Stimulated activated CD8-positive, alpha-beta memory T cell treated with anti-CD3 and anti-CD28 coated beads, Interleukin-4, amount 100 ng/mL, for 24 hours (primary cell): Measurements from ENCODE around the gene CYSRT1.

ENCODE experiments used
- DNase-seq: peaks from one replicate; pipeline ENCODE4 v3.0.0-alpha.2; 2020; ENCODE audit warnings: low read depth

CYSRT1 gene

DNA sequence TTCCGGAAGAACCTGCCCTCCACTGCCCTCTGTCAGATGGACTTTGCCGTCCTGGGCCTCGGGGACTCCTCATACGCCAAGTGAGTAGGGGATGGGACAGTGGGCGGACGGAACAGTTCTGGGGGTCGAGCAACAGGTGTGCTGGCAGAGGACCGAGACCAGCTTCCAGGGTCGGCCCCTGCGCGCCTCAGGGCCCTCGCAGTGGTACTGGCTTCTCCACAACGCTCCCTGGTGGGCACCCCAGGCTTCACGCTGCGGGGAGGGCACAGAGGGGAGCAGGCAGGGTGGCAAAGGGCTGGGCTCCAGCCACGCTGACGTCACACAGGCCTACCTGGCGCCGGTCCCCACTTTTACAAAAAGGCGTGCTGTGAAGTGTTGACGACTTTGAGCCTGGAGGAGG lies 12.5 kb upstream of the CYSRT1 start:
- DNase-seq = no peak

DNA sequence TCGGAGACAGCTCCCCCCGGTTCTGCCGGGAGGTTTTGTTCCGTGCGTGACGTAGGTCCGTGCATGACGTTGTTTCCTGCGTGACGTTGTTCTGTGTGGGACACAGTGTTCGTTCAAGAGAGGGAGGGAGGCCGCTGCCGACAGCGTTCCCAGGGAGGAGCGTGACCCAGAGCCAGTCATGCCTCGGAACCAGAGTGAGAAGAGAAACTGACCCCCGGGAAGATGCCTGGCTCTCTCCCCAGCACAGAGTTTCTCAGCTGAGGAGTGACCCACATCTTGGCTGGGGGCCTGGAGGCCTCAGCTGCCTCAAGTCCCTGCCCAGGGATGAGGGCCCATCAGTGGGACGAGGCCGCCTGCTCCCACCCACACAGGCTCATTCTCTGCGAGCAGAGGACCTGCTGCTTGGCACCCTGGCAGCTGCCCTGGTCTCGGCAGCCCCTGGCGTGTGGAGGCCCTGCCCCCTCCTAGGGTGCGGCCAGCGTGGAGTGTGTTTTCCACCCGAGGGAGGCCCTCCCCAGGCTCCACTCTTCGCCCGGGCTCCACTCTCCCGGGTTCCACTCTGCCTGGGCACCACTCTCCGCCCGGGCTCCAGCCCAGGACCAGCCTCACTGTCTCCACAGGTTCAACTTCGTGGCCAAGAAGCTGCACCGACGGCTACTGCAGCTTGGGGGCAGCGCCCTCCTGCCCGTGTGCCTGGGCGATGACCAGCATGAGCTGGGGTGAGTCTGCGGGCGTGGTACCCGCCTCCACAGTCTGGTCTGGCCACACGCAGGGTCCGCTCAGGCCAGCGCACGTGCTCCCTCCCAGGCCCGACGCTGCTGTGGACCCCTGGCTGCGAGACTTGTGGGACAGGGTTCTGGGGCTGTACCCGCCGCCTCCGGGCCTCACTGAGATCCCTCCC lies 11.6 kb upstream of the CYSRT1 start:
- DNase-seq = no peak

DNA sequence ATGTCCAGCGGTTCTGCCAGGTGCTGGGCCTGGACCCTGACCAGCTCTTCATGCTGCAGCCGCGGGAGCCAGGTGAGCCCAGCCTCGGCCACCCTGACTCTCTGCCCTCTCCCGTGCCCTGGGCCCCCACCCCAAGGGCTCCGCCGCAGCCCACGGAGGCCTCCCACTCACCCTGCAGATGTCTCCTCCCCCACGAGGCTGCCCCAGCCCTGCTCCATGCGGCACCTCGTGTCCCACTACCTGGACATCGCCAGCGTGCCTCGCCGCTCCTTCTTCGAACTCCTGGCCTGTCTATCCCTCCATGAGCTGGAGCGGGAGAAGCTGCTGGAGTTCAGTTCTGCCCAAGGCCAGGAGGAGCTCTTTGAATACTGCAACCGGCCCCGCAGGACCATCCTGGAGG lies 10.4 kb upstream of the CYSRT1 start:
- DNase-seq = no peak

DNA sequence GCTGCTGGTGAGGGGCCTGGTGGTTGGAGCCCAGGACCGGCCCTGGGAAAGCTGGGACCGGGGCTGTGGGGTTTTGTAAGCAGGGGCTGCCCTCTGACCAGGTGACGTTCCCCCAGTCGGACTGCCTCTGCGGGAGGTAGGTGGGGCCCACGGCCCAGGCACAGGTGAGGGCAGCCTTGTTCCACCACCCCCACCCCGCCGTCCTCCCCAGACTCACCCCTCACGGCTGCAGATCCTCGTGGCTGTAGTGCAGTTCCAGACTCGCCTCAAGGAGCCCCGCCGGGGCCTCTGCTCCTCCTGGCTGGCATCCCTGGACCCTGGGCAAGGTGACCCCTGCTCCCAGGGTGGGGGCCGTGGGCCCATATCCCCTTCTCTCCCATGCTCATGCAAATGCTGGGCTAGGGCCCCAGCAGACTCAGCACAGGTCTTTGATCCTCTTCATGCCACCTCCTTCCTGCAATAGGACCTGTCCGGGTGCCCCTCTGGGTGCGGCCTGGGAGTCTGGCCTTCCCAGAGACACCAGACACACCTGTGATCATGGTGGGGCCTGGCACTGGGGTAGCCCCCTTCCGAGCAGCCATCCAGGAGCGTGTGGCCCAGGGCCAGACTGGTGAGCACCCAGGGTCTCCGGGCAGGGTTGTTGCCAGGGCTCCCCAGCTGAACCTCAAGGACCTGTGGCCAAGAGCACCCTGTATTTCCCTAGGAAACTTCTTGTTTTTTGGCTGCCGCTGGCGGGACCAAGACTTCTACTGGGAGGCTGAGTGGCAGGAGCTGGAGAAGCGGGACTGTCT lies 9.6 kb upstream of the CYSRT1 start:
- no peak for DNase-seq

DNA sequence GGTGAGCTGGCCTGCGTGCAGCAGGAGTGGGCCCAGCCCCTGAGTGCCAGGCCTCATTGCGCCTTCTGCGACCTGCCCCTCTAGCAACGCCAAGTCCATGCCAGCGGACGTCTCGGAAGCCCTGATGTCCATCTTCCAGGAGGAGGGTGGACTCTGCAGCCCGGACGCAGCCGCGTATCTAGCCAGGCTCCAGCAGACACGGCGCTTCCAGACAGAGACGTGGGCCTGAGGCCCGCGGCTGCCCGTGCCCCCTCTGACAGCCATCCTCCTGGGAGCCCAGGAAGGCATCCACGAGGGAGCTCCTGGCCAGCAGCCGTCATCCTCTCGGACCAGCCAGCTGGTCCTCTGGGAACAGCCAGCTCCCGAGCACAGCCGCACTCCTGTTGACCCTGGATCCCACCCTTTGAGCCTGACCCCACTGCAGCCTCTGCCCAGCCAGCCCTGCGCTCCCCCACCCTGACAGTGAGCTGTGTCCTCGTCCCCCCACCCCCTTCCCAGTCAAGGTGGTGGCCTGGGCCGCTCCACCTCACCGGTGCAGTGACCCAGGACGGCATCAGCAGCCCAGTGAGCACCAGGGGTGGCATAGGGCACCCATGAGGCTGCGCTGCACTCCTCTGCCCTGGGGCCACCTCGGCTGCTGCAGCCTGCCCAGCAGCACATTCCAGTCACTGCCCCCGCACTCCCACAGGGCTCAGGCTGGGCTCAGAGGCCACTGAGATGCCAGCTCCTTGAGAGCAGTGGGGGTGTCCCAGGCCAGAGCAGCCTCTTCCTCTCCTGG lies 8.6 kb upstream of the CYSRT1 start:
- DNase-seq = no peak

DNA sequence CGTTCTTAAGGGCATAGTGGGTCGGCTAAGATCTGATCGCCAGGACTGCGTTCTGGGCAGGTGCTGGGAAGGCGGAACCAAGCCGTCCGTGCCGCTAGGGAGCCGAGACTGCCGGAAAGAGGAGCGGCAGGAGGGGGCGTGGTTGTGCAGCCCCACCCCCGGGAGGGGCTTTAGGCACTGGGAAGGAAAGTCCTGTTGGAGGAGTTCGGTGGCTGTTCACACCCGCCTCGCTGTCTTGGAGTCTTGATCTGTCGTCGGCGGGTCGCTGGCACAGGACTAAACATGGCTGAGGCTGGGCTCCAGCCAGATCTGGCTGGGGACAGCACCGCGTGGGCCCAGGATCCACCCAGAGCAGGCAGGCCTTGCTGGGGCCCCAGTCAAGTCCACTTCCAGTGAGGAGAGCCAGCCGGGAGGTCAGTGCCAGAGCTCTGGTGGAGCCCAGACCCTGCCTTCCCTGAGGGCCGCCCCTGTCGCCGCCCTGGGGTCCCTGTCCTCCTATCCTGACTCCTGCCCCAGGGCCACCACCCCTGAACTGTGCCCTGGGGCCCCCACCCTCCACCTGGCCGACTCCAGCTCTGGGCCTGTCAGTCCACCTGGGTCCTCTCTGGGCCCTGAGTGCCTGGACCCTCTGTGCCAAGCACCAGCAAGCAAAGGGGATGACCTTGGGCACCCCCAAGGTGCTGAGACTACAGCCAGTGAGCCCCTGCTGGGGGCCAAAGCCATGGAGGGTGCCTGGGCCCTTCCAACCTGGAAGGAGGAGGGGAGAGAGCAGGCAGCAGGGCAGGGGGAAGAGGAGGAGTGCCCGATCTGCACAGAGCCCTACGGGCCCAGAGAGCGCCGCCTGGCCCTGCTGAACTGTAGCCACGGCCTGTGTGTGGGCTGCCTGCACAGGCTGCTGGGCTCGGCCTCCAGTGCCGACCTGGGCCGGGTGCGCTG lies 7.4 kb upstream of the CYSRT1 start:
- DNase-seq = no peak

DNA sequence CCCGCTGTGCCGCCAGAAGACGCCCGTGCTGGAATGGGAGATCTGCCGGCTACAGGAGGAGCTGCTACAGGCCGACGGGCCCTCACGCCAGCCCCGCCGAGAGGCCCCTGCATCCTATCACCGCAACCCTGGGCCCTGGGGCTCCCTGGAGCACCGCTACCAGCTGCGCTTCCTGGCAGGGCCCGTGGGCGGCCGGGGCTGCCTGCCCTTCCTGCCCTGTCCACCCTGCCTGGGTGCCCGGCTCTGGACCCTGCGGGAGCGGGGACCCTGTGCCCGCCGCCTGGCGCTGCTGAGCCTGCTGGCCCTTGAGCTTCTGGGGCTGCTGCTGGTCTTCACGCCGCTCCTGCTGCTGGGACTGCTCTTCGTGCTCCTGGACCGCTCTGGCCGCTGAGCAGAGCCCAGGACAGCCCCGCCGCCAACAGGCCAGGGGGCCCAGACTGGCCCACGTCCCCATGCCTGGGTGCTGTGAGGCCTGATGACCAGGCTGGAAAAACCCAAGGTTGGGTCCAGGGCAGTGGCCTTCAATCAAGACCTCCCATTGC lies 6.7 kb upstream of the CYSRT1 start:
- no peak for DNase-seq

DNA sequence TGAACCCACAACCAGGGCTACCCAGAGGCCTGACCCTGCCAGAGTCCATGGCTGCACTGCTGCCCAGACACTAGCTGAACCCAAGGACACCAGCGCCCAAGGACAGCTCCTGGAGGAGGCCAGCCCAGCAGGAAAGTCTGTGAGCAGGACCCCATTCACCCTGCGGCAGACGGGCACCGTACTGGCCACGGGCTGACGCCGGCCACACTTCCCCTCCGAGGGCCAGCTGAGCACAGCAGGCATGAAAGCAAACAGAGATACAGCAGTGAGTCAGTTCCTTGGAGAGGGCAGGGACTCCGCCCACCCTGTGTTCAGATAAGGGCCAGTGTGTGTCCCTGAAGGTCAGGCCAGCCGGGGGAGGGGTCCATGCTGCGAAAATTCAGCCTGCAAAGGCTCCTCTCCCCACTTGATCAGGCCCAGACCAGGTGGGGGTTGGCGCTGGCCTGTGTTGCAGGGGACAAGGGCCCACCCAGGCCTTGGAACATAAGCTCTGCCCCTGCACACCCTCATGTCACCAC lies 6.2 kb upstream of the CYSRT1 start:
- DNase-seq = no peak

DNA sequence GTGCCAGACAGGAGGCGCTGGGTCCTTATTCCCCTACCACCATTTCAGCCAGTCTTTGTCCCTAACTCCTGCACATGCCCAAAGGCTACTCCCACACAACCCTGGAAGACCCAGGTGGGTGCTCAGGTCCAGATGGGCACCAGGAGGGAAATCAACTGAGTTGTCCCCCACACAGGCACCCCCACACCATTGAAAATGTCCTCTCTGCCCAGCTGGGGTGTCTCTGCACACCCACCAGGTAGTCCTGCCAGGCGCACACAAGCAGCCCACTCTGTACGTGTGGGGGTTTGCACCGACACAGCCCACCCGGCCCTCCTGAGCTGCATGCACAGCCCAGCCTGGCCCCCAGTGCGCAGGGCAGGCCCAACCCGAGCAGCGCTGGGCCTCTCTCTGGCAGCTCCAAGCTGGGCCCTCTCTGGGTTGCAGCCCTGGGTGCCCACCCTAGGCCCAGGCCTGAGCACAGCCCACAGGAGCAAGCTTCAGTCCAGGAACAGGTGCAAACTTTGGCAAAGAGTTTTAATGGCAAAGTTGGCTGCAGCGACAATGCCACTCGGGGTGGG lies 5.1 kb upstream of the CYSRT1 start:
- DNase-seq = no peak

DNA sequence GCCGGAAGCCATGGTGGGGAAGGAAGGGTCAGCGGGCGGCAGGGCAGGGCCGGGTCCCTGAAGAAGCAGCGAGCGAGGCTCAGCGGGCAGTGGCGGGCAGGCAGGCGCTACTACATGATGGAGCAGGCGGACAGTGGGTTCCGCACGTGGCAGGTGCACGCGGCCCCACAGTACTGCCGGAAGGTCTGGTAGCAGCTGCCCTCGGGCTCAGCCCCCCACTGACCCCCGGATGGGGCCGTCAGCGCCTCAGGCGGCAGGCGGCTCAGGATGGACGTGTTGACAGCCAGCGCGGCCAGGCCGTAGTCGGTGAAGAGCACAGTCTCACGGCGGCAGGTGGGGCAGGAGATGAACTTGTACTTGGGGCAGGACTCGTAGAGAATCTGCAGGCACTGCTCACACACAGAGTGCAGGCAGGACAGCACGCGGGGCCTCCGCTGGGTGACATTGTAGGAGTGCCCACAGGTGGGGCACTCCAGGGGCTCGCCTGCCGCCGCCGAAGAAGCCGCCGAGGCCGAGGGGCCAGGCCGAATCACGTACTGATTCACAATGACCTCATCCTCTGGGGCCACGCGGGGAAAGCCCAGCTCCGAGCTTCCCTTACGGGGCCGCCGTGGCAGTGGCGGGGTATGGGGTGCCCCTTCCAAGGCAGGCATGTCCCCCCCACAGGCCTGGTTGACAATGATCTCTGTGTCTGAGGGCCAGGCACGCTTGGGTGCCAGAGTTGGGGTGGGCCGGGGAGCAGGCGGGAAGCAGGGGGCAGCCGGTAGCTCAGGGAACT lies 4.5 kb upstream of the CYSRT1 start:
- no peak for DNase-seq

DNA sequence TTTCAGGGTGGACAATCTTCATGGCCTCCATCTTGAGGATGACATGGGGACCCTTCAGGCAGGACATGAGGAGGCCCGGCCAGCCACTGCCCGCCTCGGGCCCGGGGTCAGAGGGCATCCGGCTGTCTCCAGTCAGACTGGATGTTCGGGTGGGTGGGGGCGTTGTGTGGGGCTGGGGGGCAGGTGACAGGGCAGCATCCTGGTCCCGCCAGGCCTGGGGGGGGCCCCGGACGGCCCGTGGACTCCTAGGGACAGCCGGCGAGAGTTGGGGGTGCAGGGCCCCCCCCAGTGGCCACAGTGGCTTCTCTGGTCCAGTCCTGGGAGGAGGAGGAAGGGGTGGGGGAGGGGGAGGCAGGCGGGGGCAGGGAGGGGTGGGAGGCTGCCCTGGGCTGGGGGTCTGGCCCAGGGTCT lies 3.9 kb upstream of the CYSRT1 start:
- DNase-seq = no peak

DNA sequence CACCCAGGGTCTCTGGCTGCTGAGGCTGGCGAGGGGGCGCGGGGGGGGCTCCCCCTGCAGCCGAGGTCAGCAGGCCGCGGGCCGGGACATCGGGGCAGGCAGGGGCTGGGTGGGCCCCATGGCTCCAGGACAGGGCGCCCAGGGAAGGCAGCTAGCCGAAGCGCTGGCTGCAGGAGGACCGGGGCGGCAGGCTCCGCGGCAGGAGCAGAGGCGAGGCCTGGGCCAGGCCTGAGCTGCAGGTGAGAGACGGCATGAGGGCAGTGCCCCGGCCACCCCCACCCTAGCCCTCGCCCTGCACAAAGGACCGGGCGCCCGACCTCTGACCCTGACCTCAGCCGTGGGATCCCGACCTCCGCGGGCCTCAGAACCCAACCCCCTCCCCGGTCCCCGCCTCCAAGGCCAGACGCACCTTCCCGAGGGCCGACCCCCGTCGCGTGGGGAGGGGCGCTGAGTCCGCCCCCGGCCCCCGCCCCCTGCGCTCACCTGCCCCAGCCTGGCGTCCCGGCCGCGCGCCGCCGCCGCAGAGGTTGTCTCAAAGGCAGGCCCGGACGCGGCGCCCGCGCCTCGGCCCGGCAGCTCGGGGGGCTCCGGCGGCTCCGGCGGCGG lies 3.4 kb upstream of the CYSRT1 start:
- no peak for DNase-seq

DNA sequence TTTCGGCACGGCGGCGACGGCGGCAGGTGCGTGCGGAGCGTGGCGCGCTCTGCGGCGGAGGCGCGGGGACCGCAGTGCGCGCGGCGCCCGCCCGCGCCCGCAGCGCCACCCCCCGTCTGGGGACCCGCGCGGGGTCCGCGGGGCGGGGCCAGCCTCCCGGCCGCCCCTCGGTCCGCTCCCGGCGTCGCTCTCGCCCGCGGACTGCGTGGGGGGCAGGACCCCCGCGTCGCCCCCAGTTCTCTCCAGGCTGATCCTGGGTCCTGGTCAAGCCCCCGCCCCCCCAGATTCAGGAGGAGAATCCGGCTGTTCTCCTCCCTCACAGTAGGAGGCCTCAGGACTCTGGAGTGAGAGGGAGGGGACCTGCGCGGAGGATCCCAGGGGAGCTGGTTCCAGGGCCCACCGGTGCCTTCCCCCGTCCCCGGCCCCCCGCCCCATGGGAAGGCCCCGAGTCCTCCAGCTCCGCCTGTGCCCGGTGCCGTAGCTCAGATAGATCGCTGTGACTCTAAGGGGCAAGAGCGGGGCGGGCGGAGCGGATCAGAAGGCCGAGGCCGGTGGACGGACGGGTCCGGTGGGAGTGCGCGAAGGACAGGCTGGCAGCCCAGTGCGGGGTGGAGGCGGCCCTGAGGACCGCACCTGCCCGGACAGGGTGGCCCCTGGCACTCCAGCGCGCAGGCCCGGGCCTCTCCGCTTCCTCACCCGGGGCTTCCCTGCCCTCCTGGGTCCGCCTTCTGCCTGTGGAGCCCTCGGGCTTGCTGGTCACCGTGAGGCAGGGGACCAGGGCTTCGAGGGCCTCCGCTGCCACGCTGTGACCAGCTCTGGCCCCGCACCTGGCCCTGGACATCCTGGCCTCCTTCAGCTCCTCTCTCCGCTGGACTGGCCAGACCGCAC lies 2.5 kb upstream of the CYSRT1 start, which contains the start of gene RNF208:
Gene RNF208 (minus strand): TSS at position 51 of the 888 bp plus-strand sequence. CDS start 1,028 bp downstream, outside the sequence.
- DNase-seq = no peak

DNA sequence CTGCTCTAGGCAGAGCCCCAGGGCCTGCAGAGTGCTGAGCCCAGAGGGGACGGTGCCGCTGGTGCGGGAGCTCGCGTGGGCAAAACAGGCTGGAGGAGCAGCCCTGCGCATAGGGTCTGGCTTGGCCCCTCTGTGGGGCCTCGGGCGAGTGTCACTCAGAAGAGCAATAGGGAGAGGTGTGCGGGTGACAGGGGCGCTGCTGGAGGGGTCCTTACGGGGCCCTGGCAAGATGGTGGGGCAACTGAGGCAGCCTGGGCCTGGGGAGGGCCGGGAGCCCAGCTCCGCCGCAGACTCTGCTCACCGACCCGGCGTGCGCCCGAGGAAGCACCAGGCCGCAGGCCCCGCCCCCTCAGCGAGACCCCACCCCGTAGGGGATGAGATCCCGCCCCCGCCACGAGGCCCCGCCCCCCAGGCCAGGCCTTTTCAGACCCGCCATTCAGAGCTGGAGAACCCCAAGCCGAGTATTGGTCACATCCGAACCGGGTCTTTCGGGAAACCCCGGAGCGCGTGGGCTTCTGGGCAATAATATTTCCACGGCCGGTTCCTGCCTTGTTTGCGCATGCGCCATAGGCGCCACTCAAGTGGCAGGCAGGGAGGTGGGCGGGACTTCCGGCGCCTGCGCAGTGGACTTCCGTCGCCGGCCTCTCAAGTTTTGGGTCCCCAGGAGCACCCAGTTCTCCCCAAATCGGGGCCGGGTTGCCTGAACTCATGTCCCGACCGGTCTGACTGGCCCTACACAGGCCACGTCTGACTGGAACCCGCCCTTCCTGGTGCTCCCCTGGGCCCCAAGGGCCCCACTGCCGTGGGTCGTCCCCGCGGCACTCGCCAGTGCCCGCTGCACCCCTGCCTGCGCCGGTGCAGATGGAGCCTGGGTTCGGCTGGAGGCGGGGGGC lies 1.6 kb upstream of the CYSRT1 start:
- DNase-seq = peak; percentile 97

DNA sequence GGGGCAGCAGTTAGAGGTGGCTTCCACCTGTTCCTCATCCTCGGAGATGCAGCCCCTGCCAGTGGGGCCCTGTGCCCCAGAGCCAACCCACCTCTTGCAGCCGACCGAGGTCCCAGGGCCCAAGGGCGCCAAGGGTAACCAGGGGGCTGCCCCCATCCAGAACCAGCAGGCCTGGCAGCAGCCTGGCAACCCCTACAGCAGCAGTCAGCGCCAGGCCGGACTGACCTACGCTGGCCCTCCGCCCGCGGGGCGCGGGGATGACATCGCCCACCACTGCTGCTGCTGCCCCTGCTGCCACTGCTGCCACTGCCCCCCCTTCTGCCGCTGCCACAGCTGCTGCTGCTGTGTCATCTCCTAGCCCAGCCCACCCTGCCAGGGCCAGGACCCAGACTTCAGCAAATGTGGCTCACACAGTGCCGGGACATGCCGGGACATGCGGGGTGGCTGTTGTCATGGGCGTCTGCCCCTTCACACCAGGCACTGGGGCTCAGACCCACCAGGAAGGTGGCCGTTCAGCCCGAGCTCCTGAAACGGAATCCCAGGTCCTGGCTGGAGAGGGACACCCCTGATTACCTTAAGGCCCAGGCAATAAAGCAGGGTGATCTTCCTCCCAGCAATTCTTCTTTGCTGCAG lies 841 bp downstream of the CYSRT1 start:
- DNase-seq = no peak

DNA sequence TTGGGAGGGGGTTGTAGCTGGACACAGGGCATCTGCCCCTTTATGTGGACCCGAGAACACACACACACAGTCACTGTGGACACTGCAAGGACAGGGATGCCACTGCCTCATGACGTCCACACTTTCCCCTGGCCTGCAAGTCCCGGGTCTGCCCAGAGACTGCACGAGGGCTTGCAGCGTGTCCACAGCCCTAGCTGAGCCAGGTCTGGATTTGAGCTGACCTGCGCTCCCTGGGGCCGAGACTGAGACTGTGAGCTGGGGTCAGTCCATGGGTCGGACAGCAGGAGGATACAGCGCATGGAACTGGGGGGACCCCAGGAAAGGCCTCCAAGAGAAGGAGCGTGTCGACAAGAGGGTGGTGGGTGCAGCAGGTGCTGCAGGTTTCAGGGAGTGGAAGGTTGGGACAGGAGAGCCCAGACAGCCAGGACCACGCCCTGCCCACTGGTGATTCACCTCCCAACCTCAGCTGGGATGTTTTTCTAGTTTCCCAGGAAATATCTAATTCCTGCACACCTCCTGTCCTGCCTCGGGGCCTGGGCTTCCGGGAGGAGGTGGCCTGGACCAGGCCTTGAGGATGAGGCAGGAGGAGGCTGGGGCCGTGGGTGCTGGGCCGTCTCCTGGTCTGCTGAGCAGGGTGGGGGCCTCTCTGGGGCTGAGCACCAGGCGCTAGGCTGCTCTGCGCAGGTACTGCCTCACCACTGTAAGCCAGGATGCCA lies 1.5 kb downstream of the CYSRT1 start:
- no peak for DNase-seq
